Astrocyte of the spinal cord (primary cell): ENCODE data around the gene HERC3.

ENCODE experiments used
- DNase-seq: peaks from one replicate; pipeline ENCODE4 v3.0.0; 2011; ENCODE audit warnings: low read depth, low spot score
- H3K4me3 ChIP-seq: 2 replicates; pipeline ENCODE4 v1.5.1; 2011; ENCODE audit warnings: low read depth, mild to moderate bottlenecking, low read length, moderate library complexity
- in situ Hi-C: cut with HindIII; loops from 2 replicates; pipeline ENCODE4 v1.10.0; 2017; ENCODE audit warnings: low sequenced_read_pairs
- TF ChIP-seq, protein P1 (sequence below): IDR thresholded peaks from 2 replicates; pipeline ENCODE4 v1.5.1; 2012; ENCODE audit warnings: low read depth, mild to moderate bottlenecking, low read length, inconsistent platforms

Gene HERC3

DNA sequence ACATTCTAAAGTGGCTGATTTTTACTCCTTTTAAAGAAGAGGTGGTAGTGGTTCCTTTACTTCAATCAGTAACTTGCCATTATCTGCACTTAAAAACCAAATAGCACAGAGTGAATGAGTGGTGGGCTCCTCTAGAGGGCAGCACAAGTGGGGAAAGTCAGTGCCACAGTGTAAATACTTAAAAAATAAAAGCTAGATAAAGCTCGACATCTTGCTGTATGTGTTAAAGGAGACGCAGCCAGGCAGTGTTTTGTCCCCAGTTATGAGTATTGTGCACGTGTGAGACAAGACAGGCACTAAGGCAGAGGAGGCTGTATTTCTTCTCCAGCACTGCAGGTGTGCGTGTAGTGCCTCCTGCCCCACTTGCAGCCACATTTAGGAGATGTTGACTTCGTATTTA is 80.7 kb downstream of the HERC3 start:
- TF ChIP-seq, protein P1, sequence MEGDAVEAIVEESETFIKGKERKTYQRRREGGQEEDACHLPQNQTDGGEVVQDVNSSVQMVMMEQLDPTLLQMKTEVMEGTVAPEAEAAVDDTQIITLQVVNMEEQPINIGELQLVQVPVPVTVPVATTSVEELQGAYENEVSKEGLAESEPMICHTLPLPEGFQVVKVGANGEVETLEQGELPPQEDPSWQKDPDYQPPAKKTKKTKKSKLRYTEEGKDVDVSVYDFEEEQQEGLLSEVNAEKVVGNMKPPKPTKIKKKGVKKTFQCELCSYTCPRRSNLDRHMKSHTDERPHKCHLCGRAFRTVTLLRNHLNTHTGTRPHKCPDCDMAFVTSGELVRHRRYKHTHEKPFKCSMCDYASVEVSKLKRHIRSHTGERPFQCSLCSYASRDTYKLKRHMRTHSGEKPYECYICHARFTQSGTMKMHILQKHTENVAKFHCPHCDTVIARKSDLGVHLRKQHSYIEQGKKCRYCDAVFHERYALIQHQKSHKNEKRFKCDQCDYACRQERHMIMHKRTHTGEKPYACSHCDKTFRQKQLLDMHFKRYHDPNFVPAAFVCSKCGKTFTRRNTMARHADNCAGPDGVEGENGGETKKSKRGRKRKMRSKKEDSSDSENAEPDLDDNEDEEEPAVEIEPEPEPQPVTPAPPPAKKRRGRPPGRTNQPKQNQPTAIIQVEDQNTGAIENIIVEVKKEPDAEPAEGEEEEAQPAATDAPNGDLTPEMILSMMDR = peak; percentile 83
- no peak overlapping the region for H3K4me3 ChIP-seq
- DNase-seq = peak; percentile 56
- in situ Hi-C loops = no loop called here

- TF ChIP-seq, protein P1 = no peak
- in situ Hi-C loops = no loop called here
- DNase-seq = no peak
- H3K4me3 ChIP-seq = no peak overlapping the region
These were observed 81.6 kb downstream of the HERC3 start for GRCh38 chr4:88673886-88674285.

- DNase-seq = peak; percentile 51
- in situ Hi-C loops = no loop called here
- TF ChIP-seq, protein P1 = no peak
- no peak overlapping the region for H3K4me3 ChIP-seq
These were observed 82.3 kb downstream of the HERC3 start for GRCh38 chr4:88674565-88674964.

- TF ChIP-seq, protein P1 = no peak
- in situ Hi-C loops = no loop called here
- no peak overlapping the region for H3K4me3 ChIP-seq
- DNase-seq = peak; percentile 62
These were observed 82.7 kb downstream of the HERC3 start for GRCh38 chr4:88674979-88675378.

DNA sequence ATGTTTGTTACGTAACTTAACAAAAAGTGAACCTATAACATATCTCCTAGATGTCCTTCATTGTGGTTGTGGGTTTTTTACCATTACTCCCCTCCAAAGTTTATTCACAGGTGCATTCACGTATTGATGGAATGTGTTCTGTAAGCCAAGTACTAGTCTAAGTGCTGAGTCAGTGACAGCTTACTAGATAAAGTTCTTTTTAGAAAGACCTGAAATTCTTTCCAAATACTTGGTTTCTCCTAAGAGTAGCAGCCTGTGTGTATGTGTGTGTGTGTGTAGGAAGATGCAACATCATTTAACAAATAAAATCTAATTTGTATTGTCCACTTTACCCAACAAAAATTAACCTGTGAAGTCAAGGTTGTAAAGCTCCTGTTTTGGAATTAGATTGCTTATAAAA is 83.3 kb downstream of the HERC3 start:
- no peak overlapping the region for H3K4me3 ChIP-seq
- no peak for DNase-seq
- TF ChIP-seq, protein P1 = no peak
- in situ Hi-C loops = no loop called here

- no peak for DNase-seq
- H3K4me3 ChIP-seq = no peak overlapping the region
- in situ Hi-C loops = no loop called here
- TF ChIP-seq, protein P1 = no peak
These were observed 88.9 kb downstream of the HERC3 start for GRCh38 chr4:88681209-88681608.

DNA sequence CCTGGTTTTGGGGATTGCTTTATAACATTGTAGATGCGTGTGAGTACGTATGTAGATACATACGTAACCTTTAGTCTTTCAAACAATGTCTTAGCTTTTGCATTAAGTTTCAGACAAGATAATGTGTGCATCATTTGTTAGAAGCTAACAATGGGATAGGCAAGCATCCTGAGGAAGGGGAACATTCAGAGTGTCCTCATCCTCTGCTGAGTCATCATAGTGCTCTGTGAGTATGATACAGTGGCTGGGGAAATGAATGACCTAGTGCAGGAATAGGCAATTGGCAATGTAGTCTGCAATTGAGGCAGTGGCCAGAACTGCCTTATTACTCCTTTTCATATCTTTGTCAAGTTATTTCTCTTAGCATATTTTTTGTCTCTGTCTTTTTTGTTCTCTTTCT is 98.1 kb downstream of the HERC3 start:
- H3K4me3 ChIP-seq = no peak overlapping the region
- TF ChIP-seq, protein P1 = no peak
- in situ Hi-C loops = no loop called here
- DNase-seq = no peak
